Measurements from ENCODE around the gene GSTM1.
"Not testable (repeated sequence)": the region's sequence is repeated elsewhere in the genome, so short reads cannot be mapped to it uniquely, and the experiment has no call there.

GRCh38 chr1:109687109-109687508 is 508 bp upstream of the GSTM1 start:
- not testable (repeated sequence) for TF ChIP-seq TAF1 (IDR thresholded peaks at IDR 0.05; ENCODE audit: low read depth, low read length); POLR2A (IDR thresholded peaks at IDR 0.05; ENCODE audit: low read depth, low read length); PAX5 (IDR thresholded peaks at IDR 0.05; ENCODE audit: insufficient read depth, low read length, severe bottlenecking); POLR2AphosphoS5 (IDR thresholded peaks at IDR 0.05; ENCODE audit: low read depth, low read length); POU2F2 (IDR thresholded peaks at IDR 0.05; ENCODE audit: low read depth, low read length); SPI1 (IDR thresholded peaks at IDR 0.05; ENCODE audit: low read depth, low read length)
